ENCODE data around the gene NUDT1.

DNA sequence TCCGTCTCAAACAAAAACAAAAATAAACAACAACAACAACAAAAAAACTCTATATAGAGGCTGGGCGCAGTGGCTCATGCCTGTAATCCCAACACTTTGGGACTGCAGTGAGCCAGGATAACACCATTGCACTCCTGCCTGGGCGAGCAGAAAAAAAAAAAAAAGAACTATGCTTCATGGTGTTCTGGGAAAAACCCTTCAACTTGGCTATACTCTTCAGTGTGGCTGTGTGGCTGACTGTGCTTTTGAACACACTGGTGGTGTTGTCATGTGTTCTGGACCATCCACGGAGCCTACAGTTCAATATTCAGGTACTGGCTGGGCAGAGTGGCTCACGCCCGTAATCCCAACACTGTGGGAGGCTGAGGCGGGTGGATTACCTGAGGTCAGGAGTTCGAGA lies 45.7 kb downstream of the NUDT1 start:
- TF ChIP-seq SPI1 (IDR thresholded peaks at IDR 0.05; ENCODE audit: low read depth, low read length) (no peak), POLR2AphosphoS5 (IDR thresholded peaks at IDR 0.05; ENCODE audit: low read depth, low read length) (no peak)

All from GM12891 (cell line).